PC-3 (cell line): Measurements from ENCODE around the gene RPL29. TPM values are rescaled to one million over a fixed set of nuclear protein-coding genes. Genes with fewer than 3 reads are reported as not detected.

Experiments
- ATAC-seq: fragments of 200-7000 bp; cut with Tn5 transposase; 2 replicates; pipeline ENCODE4 v1.9.1; 2020; ENCODE audit warnings: mild to moderate bottlenecking, moderate library complexity
- BruUV-seq: library from RNA; stranded (reverse); fragments of 400-500 nt; replicated peaks from 2 replicates; lab custom pipeline; 2021; lab: Mats Ljungman, UMichigan
- CTCF ChIA-PET: fragments of 300-600 bp; sonication (Branson Sonifier 250); formaldehyde crosslinking; loops from one replicate; lab custom pipeline; 2022; ENCODE audit warnings: antibody characterized with exemption; lab: Charles Lee
- POLR2A ChIA-PET: fragments of 300-600 bp; sonication (Branson Sonifier 250); formaldehyde crosslinking; loops from one replicate; lab custom pipeline; 2022; ENCODE audit warnings: antibody characterized with exemption; ENCODE audit not compliant: unreplicated experiment; lab: Charles Lee
- DNase-seq: peaks from one replicate; pipeline ENCODE4 v3.0.0-alpha.2; 2015
- H2AFZ ChIP-seq: fragments of 300-600 bp; sonication (generic); 2 replicates; pipeline ENCODE4 v1.6.0; 2016; ENCODE audit warnings: antibody characterized with exemption, low read length
- H3F3A ChIP-seq: fragments of 300-600 bp; sonication (generic); one replicate; pipeline ENCODE4 v1.6.0; 2017; ENCODE audit warnings: antibody characterized with exemption, low read length, control low read depth, mild to moderate bottlenecking; ENCODE audit not compliant: unreplicated experiment
- H3K27ac ChIP-seq: fragments of 300-600 bp; sonication (generic); 2 replicates; pipeline ENCODE4 v1.5.1; 2016; ENCODE audit warnings: mild to moderate bottlenecking, low read length
- H3K27me3 ChIP-seq: fragments of 300-600 bp; sonication (generic); 2 replicates; pipeline ENCODE4 v1.6.1; 2016; ENCODE audit warnings: low read length, mixed read lengths
- H3K36me3 ChIP-seq: fragments of 300-600 bp; sonication (generic); 2 replicates; pipeline ENCODE4 v1.6.1; 2016; ENCODE audit warnings: low read depth, mixed run types, low read length, mixed read lengths
- H3K4me1 ChIP-seq: fragments of 300-600 bp; sonication (generic); 2 replicates; pipeline ENCODE4 v1.5.1; 2016; ENCODE audit warnings: low read length; ENCODE audit not compliant: insufficient read depth
- H3K4me2 ChIP-seq: fragments of 300-600 bp; sonication (generic); 2 replicates; pipeline ENCODE4 v1.6.0; 2016; ENCODE audit warnings: low read length
- H3K4me3 ChIP-seq: fragments of 300-600 bp; sonication (generic); 2 replicates; pipeline ENCODE4 v1.5.1; 2016; ENCODE audit warnings: mild to moderate bottlenecking, low read length, mixed read lengths
- H3K79me2 ChIP-seq: fragments of 300-600 bp; sonication (generic); 2 replicates; pipeline ENCODE4 v1.6.1; 2017; ENCODE audit warnings: low read length, mixed read lengths
- H3K9ac ChIP-seq: fragments of 300-600 bp; sonication (generic); 2 replicates; pipeline ENCODE4 v1.6.0; 2016; ENCODE audit warnings: mild to moderate bottlenecking, low read length
- H3K9me2 ChIP-seq: fragments of 300-600 bp; sonication (generic); replicated peaks from 2 replicates; pipeline ENCODE4 v1.6.1; 2016; ENCODE audit warnings: mixed run types, low read length, mixed read lengths
- H3K9me3 ChIP-seq: fragments of 300-600 bp; sonication (generic); 2 replicates; pipeline ENCODE4 v1.6.1; 2016; ENCODE audit warnings: low read length, mixed read lengths
- H4K20me1 ChIP-seq: fragments of 300-600 bp; sonication (generic); 2 replicates; pipeline ENCODE4 v1.6.1; 2016; ENCODE audit warnings: low read length, mixed read lengths
- CTCF ChIP-seq: fragments of 300-600 bp; sonication (generic); conservative IDR thresholded peaks from 2 replicates; pipeline ENCODE4 v1.5.1; 2017; ENCODE audit warnings: antibody characterized with exemption, low read depth, mild to moderate bottlenecking, low read length
- EZH2 ChIP-seq: fragments of 300-600 bp; sonication (generic); IDR thresholded peaks from one replicate; pipeline ENCODE4 v1.6.1; 2017; ENCODE audit warnings: antibody characterized with exemption, mild to moderate bottlenecking, low read length; ENCODE audit not compliant: unreplicated experiment
- EZH2phosphoT487 ChIP-seq: fragments of 300-600 bp; sonication (generic); IDR thresholded peaks from 2 replicates; pipeline ENCODE4 v1.6.1; 2018; ENCODE audit warnings: mild to moderate bottlenecking, antibody characterized with exemption, low read length, borderline replicate concordance
- intact Hi-C: fragments of 100-400 bp; cut with micrococcal nuclease; formaldehyde crosslinking; loops from 2 replicates; pipeline ENCODE4 v1.9.0; 2023
- total RNA-seq: library from RNA; depleted of rRNA; stranded (reverse); fragments of >200 nt; gene quantifications from 2 replicates; pipeline ENCODE4 v1.2.3, GENCODE V29; 2014

RPL29 gene
- total RNA-seq, 1 experiment from 2014 or later = 1,807 TPM

GRCh38 chr3:52028572-52028971 lies 32.9 kb upstream of the RPL29 start:
- Histone ChIP-seq H4K20me1 (no peaks in the 10 kb centered on the region), H3K9ac (no peak overlapping the region), H3F3A (no peaks in the 10 kb centered on the region), H3K79me2 (no peaks in the 10 kb centered on the region), H3K27ac (no peak overlapping the region), H3K9me3 (no peaks in the 10 kb centered on the region), H3K4me2 (no peak overlapping the region), H3K4me1 (no peaks in the 10 kb centered on the region), H3K4me3 (no peak overlapping the region), H3K27me3 (no peaks in the 10 kb centered on the region), H3K36me3 (no peaks in the 10 kb centered on the region), H2AFZ (no peak overlapping the region), H3K9me2 (no peaks in the 10 kb centered on the region)
- intact Hi-C loops = no loop called here
- no TSS peak for BruUV-seq
- DNase-seq (peak; percentile 20), ATAC-seq (peak; percentile 42; the same call in 1 of the 2 replicates)
- CTCF ChIA-PET = interaction anchor here (0.6 kb wide), 1 partner anchor 24 kb away, joined by 3 read pairs; no protein-coding TSS in a partner anchor
- no peak for TF ChIP-seq EZH2phosphoT487
- no peak for TF ChIP-seq EZH2
- no peak for TF ChIP-seq CTCF
- POLR2A ChIA-PET = no interaction called here

- intact Hi-C loops = no loop called here
Observed at GRCh38 chr3:52026041-52026440, 30.3 kb upstream of the RPL29 start.

More at GRCh38 chr3:52026041-52026440, 30.3 kb upstream of the RPL29 start:
- CTCF ChIA-PET = no interaction called here
- Histone ChIP-seq H3K4me3 (no peak overlapping the region), H3K9me3 (no peaks in the 10 kb centered on the region), H3K9ac (no peak overlapping the region), H4K20me1 (no peaks in the 10 kb centered on the region), H3K4me2 (no peak overlapping the region), H3K79me2 (no peaks in the 10 kb centered on the region), H3K36me3 (no peaks in the 10 kb centered on the region), H3K27me3 (no peaks in the 10 kb centered on the region), H3K27ac (no peak overlapping the region), H3K4me1 (no peaks in the 10 kb centered on the region), H2AFZ (no peak overlapping the region), H3K9me2 (no peaks in the 10 kb centered on the region), H3F3A (no peaks in the 10 kb centered on the region)
- TF ChIP-seq CTCF (no peak), EZH2 (no peak), EZH2phosphoT487 (no peak)
- no TSS peak for BruUV-seq
- ATAC-seq (no peak), DNase-seq (no peak)
- POLR2A ChIA-PET = no interaction called here
